ENCODE results near the gene FAM240B. TPM values are rescaled to one million over a fixed set of nuclear protein-coding genes. Genes with fewer than 3 reads are reported as not detected.

Gene FAM240B
- polyA plus RNA-seq, 1 donor from 2014 or later, result not detected

- Histone ChIP-seq H3K4me2 (ENCODE audit: low read length) (no peak overlapping the region), H4K20me1 (ENCODE audit: insufficient read depth) (no peaks in the 10 kb centered on the region), H3K79me2 (replicated peaks; ENCODE audit: insufficient read depth, low read length) (no peaks in the 10 kb centered on the region), H3K27ac (ENCODE audit: low read length) (no peak overlapping the region), H3K4me3 (ENCODE audit: low read length) (no peak overlapping the region), H3K27me3 (ENCODE audit: insufficient read depth, low read depth, low read length) (no peaks in the 10 kb centered on the region), H2AFZ (ENCODE audit: low read depth, low read length) (no peak overlapping the region), H3K9me2 (ENCODE audit: insufficient read depth, low read length) (no peaks in the 10 kb centered on the region), H3F3A (ENCODE audit: insufficient read depth, low read length, poor library complexity, severe bottlenecking) (no peaks in the 10 kb centered on the region), H3K9me3 (ENCODE audit: low read length) (no peaks in the 10 kb centered on the region), H3K36me3 (ENCODE audit: insufficient read depth, low read length) (no peaks in the 10 kb centered on the region), H3K9ac (ENCODE audit: low read length) (no peak overlapping the region)
- no peak for TF ChIP-seq EZH2 (IDR thresholded peaks at IDR 0.05; ENCODE audit: borderline replicate concordance, insufficient read depth, low read length, poor library complexity, severe bottlenecking)
- no peak for TF ChIP-seq REST (IDR thresholded peaks at IDR 0.05; ENCODE audit: borderline replicate concordance)
- TF ChIP-seq POLR2AphosphoS5 (IDR thresholded peaks at IDR 0.05), result no peak
- no peak for TF ChIP-seq EP300 (conservative IDR thresholded peaks at IDR 0.05; ENCODE audit: poor library complexity, severe bottlenecking)
- TF ChIP-seq MXI1 (conservative IDR thresholded peaks at IDR 0.05; ENCODE audit: poor library complexity, severe bottlenecking), result no peak
- no peak for TF ChIP-seq TAF1 (IDR thresholded peaks at IDR 0.05; ENCODE audit: low read depth)
- TF ChIP-seq RAD21 (conservative IDR thresholded peaks at IDR 0.05), result no peak
- TF ChIP-seq CTCF (IDR thresholded peaks at IDR 0.05; ENCODE audit: poor library complexity, severe bottlenecking), result no peak
- no peak for TF ChIP-seq SMC3 (conservative IDR thresholded peaks at IDR 0.05; ENCODE audit: poor library complexity)
These were observed 67.9 kb downstream of the FAM240B start for GRCh38 chr9:38652044-38652443.

GRCh38 chr9:38651400-38652042 is 68.4 kb downstream of the FAM240B start:
- H3K27me3 ChIP-seq (ENCODE audit: insufficient read depth, low read depth, low read length), result no peaks in the 10 kb centered on the region
- no peaks in the 10 kb centered on the region for H3K36me3 ChIP-seq (ENCODE audit: insufficient read depth, low read length)
- no peaks in the 10 kb centered on the region for H3K9me3 ChIP-seq (ENCODE audit: low read length)
- TF ChIP-seq EZH2 (IDR thresholded peaks at IDR 0.05; ENCODE audit: borderline replicate concordance, insufficient read depth, low read length, poor library complexity, severe bottlenecking) (no peak), TAF1 (IDR thresholded peaks at IDR 0.05; ENCODE audit: low read depth) (no peak), POLR2AphosphoS5 (IDR thresholded peaks at IDR 0.05) (no peak), REST (IDR thresholded peaks at IDR 0.05; ENCODE audit: borderline replicate concordance) (no peak), MXI1 (conservative IDR thresholded peaks at IDR 0.05; ENCODE audit: poor library complexity, severe bottlenecking) (no peak), EP300 (conservative IDR thresholded peaks at IDR 0.05; ENCODE audit: poor library complexity, severe bottlenecking) (no peak), SMC3 (conservative IDR thresholded peaks at IDR 0.05; ENCODE audit: poor library complexity) (no peak), RAD21 (conservative IDR thresholded peaks at IDR 0.05) (no peak), CTCF (IDR thresholded peaks at IDR 0.05; ENCODE audit: poor library complexity, severe bottlenecking) (no peak)
- H3K4me3 ChIP-seq (ENCODE audit: low read length), result no peak overlapping the region
- H3K27ac ChIP-seq (ENCODE audit: low read length), result no peak overlapping the region
- H3K79me2 ChIP-seq (replicated peaks; ENCODE audit: insufficient read depth, low read length), result no peaks in the 10 kb centered on the region
- no peak overlapping the region for H3K4me2 ChIP-seq (ENCODE audit: low read length)
- H4K20me1 ChIP-seq (ENCODE audit: insufficient read depth), result no peaks in the 10 kb centered on the region
- H2AFZ ChIP-seq (ENCODE audit: low read depth, low read length), result no peak overlapping the region
- H3F3A ChIP-seq (ENCODE audit: insufficient read depth, low read length, poor library complexity, severe bottlenecking), result no peaks in the 10 kb centered on the region
- no peaks in the 10 kb centered on the region for H3K9me2 ChIP-seq (ENCODE audit: insufficient read depth, low read length)
- no peak overlapping the region for H3K9ac ChIP-seq (ENCODE audit: low read length)

Data from neural cell (in vitro differentiated cells).